Fibroblast of mammary gland (primary cell): ENCODE results near the gene PITPNM1.

Experiments used
- DNase-seq: peaks from one replicate; pipeline ENCODE4 v3.0.0-alpha.2; 2010; ENCODE audit warnings: low read depth
- H3K4me3 ChIP-seq: 2 replicates; pipeline ENCODE4 v1.5.1; 2011; ENCODE audit warnings: low read depth, mild to moderate bottlenecking, low read length, moderate library complexity; ENCODE audit not compliant: control insufficient read depth
- CTCF ChIP-seq: conservative IDR thresholded peaks from 2 replicates; pipeline ENCODE4 v1.5.1; 2011; ENCODE audit warnings: low read depth, low read length, inconsistent platforms; ENCODE audit not compliant: control insufficient read depth, insufficient read depth

PITPNM1 gene

DNA sequence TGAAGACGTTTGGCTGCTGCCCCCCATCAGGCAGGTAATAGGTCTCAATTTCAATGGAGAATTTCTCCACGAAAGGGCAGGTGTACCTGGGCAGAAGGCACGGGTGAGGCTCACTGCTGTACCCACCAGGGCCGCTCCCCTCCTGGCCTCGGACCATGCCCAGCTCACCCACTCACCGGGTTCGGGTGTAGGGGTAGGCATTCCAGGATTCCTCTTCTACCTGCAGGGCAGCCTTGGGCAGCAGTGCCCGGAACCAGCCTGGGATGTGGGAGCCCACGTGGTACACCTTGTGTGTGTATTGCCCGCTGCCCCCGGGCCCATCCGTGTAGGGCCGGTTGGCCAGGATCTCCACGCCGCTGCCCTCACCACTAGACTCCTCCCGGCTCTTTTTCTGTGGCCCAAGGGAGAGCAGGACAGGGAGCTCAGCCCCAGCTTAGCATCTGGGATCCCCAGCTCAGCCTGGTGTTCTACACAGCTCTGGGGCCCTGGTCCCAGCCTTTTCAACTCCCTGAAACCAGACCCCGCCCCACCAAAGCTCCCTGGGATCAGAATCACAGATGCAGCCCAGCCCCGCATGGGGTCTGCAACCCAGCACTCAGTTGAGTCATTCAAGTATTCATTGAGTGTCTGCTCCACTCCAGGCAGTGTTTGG lies 2.7 kb downstream of the PITPNM1 start:
- no peak for TF ChIP-seq CTCF
- no peak overlapping the region for H3K4me3 ChIP-seq
- no peak for DNase-seq

DNA sequence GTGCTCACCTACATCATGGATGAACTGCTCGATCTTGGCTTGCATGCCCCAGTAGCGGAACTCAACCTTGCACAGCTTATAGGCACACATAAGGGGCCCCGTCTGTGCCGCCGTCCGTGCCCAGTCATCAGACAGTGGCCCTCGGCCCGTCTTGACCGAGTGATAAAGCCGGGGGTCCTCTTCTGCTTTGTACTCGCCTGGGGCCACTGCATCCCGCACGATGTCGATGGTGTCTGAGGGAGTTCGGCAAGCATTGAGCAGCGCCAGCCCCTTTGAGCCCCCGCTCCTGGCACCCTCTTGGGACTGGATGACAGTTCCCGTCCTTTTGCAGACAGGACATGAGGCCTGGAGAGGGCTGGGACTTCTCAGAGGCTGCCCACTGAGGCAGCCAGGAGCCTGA lies 3.3 kb downstream of the PITPNM1 start:
- DNase-seq, result no peak
- TF ChIP-seq CTCF, result no peak
- no peak overlapping the region for H3K4me3 ChIP-seq

DNA sequence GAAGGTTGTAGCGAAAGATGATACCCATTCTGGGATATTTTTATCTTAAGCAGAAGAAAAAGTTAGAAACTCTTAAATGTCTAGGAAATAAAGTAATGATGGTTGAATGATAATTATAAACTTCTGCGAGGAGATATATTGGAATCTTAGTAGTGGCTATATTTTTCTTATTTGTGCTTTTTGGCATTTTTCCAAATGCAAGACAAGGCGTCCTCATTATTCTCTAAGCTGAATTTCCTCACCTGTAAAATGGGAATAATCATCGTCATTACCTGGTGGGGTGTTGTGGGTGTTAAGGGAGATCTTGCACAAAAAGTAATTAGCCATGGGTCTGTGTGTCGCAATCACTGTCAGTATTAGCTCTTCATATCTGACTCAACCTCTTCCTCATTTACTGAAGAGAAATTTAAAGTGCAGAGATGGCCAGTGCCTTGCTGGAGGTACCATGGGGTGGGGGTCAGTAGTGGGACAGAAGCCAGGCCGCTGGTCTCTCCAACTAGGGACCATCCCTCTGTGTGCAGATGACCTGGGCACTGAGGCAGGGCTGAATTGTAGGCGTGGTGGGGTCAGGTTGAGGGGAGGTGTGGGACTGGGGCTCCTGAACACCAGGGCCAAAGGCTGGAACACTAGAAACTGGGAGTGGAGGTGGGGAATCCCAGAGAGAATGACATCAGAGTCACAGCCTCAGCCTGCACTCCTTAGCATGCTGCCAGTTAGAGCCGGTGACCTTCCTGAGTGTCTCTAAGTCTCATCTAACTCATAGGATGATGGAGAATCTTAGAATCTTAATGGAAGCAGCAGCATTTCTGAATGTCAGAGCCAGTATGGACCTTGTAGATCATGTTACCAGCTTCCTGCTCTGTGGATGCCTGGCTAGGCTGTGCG lies 4.1 kb downstream of the PITPNM1 start:
- H3K4me3 ChIP-seq, result no peak overlapping the region
- DNase-seq, result no peak

DNA sequence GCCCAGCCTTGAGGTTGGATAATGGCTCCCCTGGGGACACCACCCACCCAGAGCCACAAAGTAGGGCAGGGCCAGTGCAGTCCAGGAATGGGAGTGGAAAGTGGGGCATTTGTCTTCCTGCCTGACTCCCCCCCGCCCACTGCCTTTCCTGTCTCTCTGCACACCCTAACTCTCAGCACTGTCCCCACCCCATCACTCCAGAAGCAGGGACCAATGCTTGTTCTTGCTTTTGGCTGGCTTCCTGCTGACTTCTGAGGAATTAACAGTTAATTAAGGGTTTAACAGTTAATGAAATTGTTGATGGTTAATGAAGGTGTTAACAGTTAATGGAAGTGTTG lies 4.7 kb downstream of the PITPNM1 start:
- DNase-seq, result no peak
- no peak for TF ChIP-seq CTCF
- H3K4me3 ChIP-seq, result no peak overlapping the region

More for the DNA sequence above, 4.1 kb downstream of the PITPNM1 start:
- TF ChIP-seq CTCF, result no peak

GRCh38 chr11:67499808-67500483 lies 5.2 kb downstream of the PITPNM1 start:
- H3K4me3 ChIP-seq, result no peak overlapping the region
- no peak for TF ChIP-seq CTCF
- DNase-seq, result no peak

GRCh38 chr11:67498544-67498972 lies 6.6 kb downstream of the PITPNM1 start:
- no peak for DNase-seq
- TF ChIP-seq CTCF, result no peak
- H3K4me3 ChIP-seq, result no peak overlapping the region
